ENCODE data around the gene SH3BGRL. TPM values are rescaled to one million over a fixed set of nuclear protein-coding genes. Genes with fewer than 3 reads are reported as not detected.

SH3BGRL gene
- total RNA-seq, result 74.0 and 81.6 TPM in 2 replicates

- intact Hi-C loops (cut with micrococcal nuclease), result loop anchor here (1.0 kb wide), 2 partner anchors 81 to 392 kb away; no protein-coding TSS in a partner anchor
Observed at GRCh38 chrX:81201671-81202455, at the start of gene SH3BGRL, which contains the start of gene HMGN5. Gene SH3BGRL, plus strand, starts transcription at chrX:81202102. Its CDS starts 99 bp downstream, at chrX:81202201. Gene HMGN5, minus strand, starts transcription at chrX:81201913. Its CDS starts 80,364 bp downstream, at chrX:81121549.

GRCh38 chrX:81168391-81168790, 33.5 kb upstream of the SH3BGRL start:
- intact Hi-C loops (cut with micrococcal nuclease), result no loop called here

- intact Hi-C loops (cut with micrococcal nuclease), result loop anchor here (1.0 kb wide), 1 partner anchor 21 kb away; no protein-coding TSS in a partner anchor
Observed at GRCh38 chrX:81174286-81174685, 27.6 kb upstream of the SH3BGRL start.

- intact Hi-C loops (cut with micrococcal nuclease), result loop anchor here (1.0 to 5.0 kb wide), 4 partner anchors 21 to 764 kb away; no protein-coding TSS in a partner anchor
Observed at GRCh38 chrX:81195259-81195658, 6.6 kb upstream of the SH3BGRL start.

- intact Hi-C loops (cut with micrococcal nuclease), result loop anchor here (1.0 to 5.0 kb wide), 4 partner anchors 21 to 765 kb away; no protein-coding TSS in a partner anchor
Observed at GRCh38 chrX:81195712-81196111, 6.2 kb upstream of the SH3BGRL start.

- intact Hi-C loops (cut with micrococcal nuclease), result no loop called here
Observed at GRCh38 chrX:81201071-81201470, 831 bp upstream of the SH3BGRL start.

- intact Hi-C loops (cut with micrococcal nuclease), result loop anchor here (1.0 kb wide), 2 partner anchors 81 to 392 kb away; no protein-coding TSS in a partner anchor
Observed at GRCh38 chrX:81202456-81202819, 536 bp downstream of the SH3BGRL start.

- intact Hi-C loops (cut with micrococcal nuclease), result loop anchor here (1.0 kb wide), 2 partner anchors 82 to 393 kb away; no protein-coding TSS in a partner anchor
Observed at GRCh38 chrX:81202943-81203342, 1.0 kb downstream of the SH3BGRL start.

GRCh38 chrX:81205551-81205950, 3.6 kb downstream of the SH3BGRL start:
- intact Hi-C loops (cut with micrococcal nuclease), result no loop called here

GRCh38 chrX:81206476-81206875, 4.6 kb downstream of the SH3BGRL start:
- intact Hi-C loops (cut with micrococcal nuclease), result no loop called here

- intact Hi-C loops (cut with micrococcal nuclease), result no loop called here
Observed at GRCh38 chrX:81208916-81209315, 7.0 kb downstream of the SH3BGRL start.

- intact Hi-C loops (cut with micrococcal nuclease), result no loop called here
Observed at GRCh38 chrX:81215685-81216084, 13.8 kb downstream of the SH3BGRL start.

- intact Hi-C loops (cut with micrococcal nuclease), result no loop called here
Observed at GRCh38 chrX:81229229-81229628, 27.3 kb downstream of the SH3BGRL start.

GRCh38 chrX:81229901-81230300, 28.0 kb downstream of the SH3BGRL start:
- intact Hi-C loops (cut with micrococcal nuclease), result no loop called here

GRCh38 chrX:81231476-81231875, 29.6 kb downstream of the SH3BGRL start:
- intact Hi-C loops (cut with micrococcal nuclease), result no loop called here

- intact Hi-C loops (cut with micrococcal nuclease), result no loop called here
Observed at GRCh38 chrX:81232218-81232617, 30.3 kb downstream of the SH3BGRL start.

- intact Hi-C loops (cut with micrococcal nuclease), result no loop called here
Observed at GRCh38 chrX:81237516-81237915, 35.6 kb downstream of the SH3BGRL start.

GRCh38 chrX:81238166-81238565, 36.3 kb downstream of the SH3BGRL start:
- intact Hi-C loops (cut with micrococcal nuclease), result no loop called here

GRCh38 chrX:81240701-81241331, 38.9 kb downstream of the SH3BGRL start:
- intact Hi-C loops (cut with micrococcal nuclease), result no loop called here

GRCh38 chrX:81241753-81242152, 39.9 kb downstream of the SH3BGRL start:
- intact Hi-C loops (cut with micrococcal nuclease), result no loop called here

GRCh38 chrX:81255876-81256275, 54.0 kb downstream of the SH3BGRL start:
- intact Hi-C loops (cut with micrococcal nuclease), result no loop called here

GRCh38 chrX:81257817-81258216, 55.9 kb downstream of the SH3BGRL start:
- intact Hi-C loops (cut with micrococcal nuclease), result no loop called here

Measured in T-helper 1 cell treated with Interleukin-12 subunit alpha and Interleukin-12 subunit beta and Interleukin-4 antibody, amounts not matched to agents 30 ng/mL and 1 ng/mL, for 36 hours (primary cell).